ENCODE data around the gene ERVW-1. TPM values are rescaled to one million over a fixed set of nuclear protein-coding genes. Genes with fewer than 3 reads are reported as not detected.

Gene ERVW-1
- total and polyA plus RNA-seq, 2 experiments from 2014 or later, result 0.07 TPM; not detected in 1

DNA sequence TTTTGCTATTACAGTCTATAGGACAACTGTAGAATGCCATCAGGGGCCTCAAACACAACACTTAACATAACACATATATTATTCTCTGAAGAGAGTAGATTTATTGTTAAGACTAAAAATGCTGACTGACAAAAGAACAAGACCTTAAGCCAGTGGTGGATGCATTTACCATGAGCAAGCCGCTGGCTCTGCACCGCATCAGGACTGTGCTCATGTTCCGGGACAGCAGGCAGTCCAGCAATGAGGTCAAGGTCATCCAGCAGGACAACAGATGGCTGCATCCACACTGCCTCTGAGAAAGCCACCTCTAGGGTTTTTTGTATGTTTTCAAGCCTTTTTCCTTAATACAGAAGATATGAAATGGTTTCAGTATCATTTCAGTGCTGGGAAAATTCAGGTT, 26.8 kb upstream of the ERVW-1 start:
- H4K20me1 ChIP-seq (replicated peaks; ENCODE audit: insufficient read depth), result no peaks in the 10 kb centered on the region
- H3K36me3 ChIP-seq (ENCODE audit: insufficient read depth), result peaks cover 28% of the 10 kb centered on the region
- no peak overlapping the region for H3K27ac Mint-ChIP-seq

More for the DNA sequence above, 26.8 kb upstream of the ERVW-1 start:
- Histone ChIP-seq H3K4me1 (ENCODE audit: insufficient read depth) (no peaks in the 10 kb centered on the region), H2AFZ (no peak overlapping the region), H3K4me2 (no peak overlapping the region), H3K4me3 (no peak overlapping the region), H3K9me2 (ENCODE audit: insufficient read depth) (no peaks in the 10 kb centered on the region), H3F3A (replicated peaks; ENCODE audit: low read depth) (no peaks in the 10 kb centered on the region), H3K79me2 (replicated peaks; ENCODE audit: insufficient read depth) (no peaks in the 10 kb centered on the region), H3K27me3 (ENCODE audit: insufficient read depth) (no peaks in the 10 kb centered on the region), H3K27ac (ENCODE audit: low read depth) (no peak overlapping the region)
- Mint-ChIP-seq H3K4me3 (no peak overlapping the region), H3K36me3 (ENCODE audit: low read depth) (peaks cover 22% of the 10 kb centered on the region; the same call in 2 of the 3 replicates), H3K4me1 (no peaks in the 10 kb centered on the region), H3K27me3 (ENCODE audit: insufficient read depth, low read depth, poor library complexity) (no peaks in the 10 kb centered on the region), H3K9me3 (no peaks in the 10 kb centered on the region)
- DNase-seq (ENCODE audit: low spot score) (no peak), ATAC-seq (no peak)
- TF ChIP-seq JUNB (IDR thresholded peaks at IDR 0.05; ENCODE audit: unreplicated experiment), result no peak
- TF ChIP-seq ZNF331 (CRISPR knock-in tag; IDR thresholded peaks at IDR 0.05; ENCODE audit: low read depth), result no peak
- TF ChIP-seq POLR2AphosphoS5 (IDR thresholded peaks at IDR 0.05; ENCODE audit: low read depth), result no peak
- TF ChIP-seq STAT1 (IDR thresholded peaks at IDR 0.05; ENCODE audit: unreplicated experiment), result no peak
- TF ChIP-seq, protein P1, sequence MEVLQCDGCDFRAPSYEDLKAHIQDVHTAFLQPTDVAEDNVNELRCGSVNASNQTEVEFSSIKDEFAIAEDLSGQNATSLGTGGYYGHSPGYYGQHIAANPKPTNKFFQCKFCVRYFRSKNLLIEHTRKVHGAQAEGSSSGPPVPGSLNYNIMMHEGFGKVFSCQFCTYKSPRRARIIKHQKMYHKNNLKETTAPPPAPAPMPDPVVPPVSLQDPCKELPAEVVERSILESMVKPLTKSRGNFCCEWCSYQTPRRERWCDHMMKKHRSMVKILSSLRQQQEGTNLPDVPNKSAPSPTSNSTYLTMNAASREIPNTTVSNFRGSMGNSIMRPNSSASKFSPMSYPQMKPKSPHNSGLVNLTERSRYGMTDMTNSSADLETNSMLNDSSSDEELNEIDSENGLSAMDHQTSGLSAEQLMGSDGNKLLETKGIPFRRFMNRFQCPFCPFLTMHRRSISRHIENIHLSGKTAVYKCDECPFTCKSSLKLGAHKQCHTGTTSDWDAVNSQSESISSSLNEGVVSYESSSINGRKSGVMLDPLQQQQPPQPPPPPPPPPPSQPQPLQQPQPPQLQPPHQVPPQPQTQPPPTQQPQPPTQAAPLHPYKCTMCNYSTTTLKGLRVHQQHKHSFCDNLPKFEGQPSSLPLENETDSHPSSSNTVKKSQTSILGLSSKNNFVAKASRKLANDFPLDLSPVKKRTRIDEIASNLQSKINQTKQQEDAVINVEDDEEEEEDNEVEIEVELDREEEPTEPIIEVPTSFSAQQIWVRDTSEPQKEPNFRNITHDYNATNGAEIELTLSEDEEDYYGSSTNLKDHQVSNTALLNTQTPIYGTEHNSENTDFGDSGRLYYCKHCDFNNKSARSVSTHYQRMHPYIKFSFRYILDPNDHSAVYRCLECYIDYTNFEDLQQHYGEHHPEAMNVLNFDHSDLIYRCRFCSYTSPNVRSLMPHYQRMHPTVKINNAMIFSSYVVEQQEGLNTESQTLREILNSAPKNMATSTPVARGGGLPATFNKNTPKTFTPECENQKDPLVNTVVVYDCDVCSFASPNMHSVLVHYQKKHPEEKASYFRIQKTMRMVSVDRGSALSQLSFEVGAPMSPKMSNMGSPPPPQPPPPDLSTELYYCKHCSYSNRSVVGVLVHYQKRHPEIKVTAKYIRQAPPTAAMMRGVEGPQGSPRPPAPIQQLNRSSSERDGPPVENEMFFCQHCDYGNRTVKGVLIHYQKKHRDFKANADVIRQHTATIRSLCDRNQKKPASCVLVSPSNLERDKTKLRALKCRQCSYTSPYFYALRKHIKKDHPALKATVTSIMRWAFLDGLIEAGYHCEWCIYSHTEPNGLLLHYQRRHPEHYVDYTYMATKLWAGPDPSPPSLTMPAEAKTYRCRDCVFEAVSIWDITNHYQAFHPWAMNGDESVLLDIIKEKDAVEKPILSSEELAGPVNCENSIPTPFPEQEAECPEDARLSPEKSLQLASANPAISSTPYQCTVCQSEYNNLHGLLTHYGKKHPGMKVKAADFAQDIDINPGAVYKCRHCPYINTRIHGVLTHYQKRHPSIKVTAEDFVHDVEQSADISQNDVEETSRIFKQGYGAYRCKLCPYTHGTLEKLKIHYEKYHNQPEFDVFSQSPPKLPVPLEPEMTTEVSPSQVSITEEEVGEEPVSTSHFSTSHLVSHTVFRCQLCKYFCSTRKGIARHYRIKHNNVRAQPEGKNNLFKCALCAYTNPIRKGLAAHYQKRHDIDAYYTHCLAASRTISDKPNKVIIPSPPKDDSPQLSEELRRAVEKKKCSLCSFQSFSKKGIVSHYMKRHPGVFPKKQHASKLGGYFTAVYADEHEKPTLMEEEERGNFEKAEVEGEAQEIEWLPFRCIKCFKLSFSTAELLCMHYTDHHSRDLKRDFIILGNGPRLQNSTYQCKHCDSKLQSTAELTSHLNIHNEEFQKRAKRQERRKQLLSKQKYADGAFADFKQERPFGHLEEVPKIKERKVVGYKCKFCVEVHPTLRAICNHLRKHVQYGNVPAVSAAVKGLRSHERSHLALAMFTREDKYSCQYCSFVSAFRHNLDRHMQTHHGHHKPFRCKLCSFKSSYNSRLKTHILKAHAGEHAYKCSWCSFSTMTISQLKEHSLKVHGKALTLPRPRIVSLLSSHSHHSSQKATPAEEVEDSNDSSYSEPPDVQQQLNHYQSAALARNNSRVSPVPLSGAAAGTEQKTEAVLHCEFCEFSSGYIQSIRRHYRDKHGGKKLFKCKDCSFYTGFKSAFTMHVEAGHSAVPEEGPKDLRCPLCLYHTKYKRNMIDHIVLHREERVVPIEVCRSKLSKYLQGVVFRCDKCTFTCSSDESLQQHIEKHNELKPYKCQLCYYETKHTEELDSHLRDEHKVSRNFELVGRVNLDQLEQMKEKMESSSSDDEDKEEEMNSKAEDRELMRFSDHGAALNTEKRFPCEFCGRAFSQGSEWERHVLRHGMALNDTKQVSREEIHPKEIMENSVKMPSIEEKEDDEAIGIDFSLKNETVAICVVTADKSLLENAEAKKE (CRISPR knock-in tag; IDR thresholded peaks at IDR 0.05), result no peak
- TF ChIP-seq NANOG (IDR thresholded peaks at IDR 0.05; ENCODE audit: borderline replicate concordance), result no peak
- TF ChIP-seq EZH2 (IDR thresholded peaks at IDR 0.05; ENCODE audit: low read depth, unreplicated experiment), result no peak
- TF ChIP-seq, protein P2, sequence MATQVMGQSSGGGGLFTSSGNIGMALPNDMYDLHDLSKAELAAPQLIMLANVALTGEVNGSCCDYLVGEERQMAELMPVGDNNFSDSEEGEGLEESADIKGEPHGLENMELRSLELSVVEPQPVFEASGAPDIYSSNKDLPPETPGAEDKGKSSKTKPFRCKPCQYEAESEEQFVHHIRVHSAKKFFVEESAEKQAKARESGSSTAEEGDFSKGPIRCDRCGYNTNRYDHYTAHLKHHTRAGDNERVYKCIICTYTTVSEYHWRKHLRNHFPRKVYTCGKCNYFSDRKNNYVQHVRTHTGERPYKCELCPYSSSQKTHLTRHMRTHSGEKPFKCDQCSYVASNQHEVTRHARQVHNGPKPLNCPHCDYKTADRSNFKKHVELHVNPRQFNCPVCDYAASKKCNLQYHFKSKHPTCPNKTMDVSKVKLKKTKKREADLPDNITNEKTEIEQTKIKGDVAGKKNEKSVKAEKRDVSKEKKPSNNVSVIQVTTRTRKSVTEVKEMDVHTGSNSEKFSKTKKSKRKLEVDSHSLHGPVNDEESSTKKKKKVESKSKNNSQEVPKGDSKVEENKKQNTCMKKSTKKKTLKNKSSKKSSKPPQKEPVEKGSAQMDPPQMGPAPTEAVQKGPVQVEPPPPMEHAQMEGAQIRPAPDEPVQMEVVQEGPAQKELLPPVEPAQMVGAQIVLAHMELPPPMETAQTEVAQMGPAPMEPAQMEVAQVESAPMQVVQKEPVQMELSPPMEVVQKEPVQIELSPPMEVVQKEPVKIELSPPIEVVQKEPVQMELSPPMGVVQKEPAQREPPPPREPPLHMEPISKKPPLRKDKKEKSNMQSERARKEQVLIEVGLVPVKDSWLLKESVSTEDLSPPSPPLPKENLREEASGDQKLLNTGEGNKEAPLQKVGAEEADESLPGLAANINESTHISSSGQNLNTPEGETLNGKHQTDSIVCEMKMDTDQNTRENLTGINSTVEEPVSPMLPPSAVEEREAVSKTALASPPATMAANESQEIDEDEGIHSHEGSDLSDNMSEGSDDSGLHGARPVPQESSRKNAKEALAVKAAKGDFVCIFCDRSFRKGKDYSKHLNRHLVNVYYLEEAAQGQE (IDR thresholded peaks at IDR 0.05; ENCODE audit: unreplicated experiment), result no peak
- no peak for TF ChIP-seq ZNF114 (CRISPR knock-in tag; IDR thresholded peaks at IDR 0.05)
- TF ChIP-seq, protein P3, sequence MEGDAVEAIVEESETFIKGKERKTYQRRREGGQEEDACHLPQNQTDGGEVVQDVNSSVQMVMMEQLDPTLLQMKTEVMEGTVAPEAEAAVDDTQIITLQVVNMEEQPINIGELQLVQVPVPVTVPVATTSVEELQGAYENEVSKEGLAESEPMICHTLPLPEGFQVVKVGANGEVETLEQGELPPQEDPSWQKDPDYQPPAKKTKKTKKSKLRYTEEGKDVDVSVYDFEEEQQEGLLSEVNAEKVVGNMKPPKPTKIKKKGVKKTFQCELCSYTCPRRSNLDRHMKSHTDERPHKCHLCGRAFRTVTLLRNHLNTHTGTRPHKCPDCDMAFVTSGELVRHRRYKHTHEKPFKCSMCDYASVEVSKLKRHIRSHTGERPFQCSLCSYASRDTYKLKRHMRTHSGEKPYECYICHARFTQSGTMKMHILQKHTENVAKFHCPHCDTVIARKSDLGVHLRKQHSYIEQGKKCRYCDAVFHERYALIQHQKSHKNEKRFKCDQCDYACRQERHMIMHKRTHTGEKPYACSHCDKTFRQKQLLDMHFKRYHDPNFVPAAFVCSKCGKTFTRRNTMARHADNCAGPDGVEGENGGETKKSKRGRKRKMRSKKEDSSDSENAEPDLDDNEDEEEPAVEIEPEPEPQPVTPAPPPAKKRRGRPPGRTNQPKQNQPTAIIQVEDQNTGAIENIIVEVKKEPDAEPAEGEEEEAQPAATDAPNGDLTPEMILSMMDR (conservative IDR thresholded peaks at IDR 0.05; ENCODE audit: low read depth in 2 of 2), result no peak
- TF ChIP-seq, protein P4, sequence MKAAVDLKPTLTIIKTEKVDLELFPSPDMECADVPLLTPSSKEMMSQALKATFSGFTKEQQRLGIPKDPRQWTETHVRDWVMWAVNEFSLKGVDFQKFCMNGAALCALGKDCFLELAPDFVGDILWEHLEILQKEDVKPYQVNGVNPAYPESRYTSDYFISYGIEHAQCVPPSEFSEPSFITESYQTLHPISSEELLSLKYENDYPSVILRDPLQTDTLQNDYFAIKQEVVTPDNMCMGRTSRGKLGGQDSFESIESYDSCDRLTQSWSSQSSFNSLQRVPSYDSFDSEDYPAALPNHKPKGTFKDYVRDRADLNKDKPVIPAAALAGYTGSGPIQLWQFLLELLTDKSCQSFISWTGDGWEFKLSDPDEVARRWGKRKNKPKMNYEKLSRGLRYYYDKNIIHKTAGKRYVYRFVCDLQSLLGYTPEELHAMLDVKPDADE (IDR thresholded peaks at IDR 0.05), result no peak
- TF ChIP-seq CREB1 (CRISPR knock-in tag; IDR thresholded peaks at IDR 0.05; ENCODE audit: low read depth), result no peak
- TF ChIP-seq EZH2phosphoT487 (IDR thresholded peaks at IDR 0.05; ENCODE audit: unreplicated experiment), result no peak
